AG09309 (cell line): Measurements from ENCODE around the gene DAPK1.

Source experiments
- DNase-seq: peaks from one replicate; pipeline ENCODE4 v3.0.0-alpha.2; 2010; ENCODE audit warnings: low read depth
- H3K4me3 ChIP-seq: 2 replicates; pipeline ENCODE4 v1.5.1; 2011; ENCODE audit warnings: mild to moderate bottlenecking, low read depth, low read length, moderate library complexity; ENCODE audit not compliant: control insufficient read depth
- CTCF ChIP-seq: IDR thresholded peaks from 2 replicates; pipeline ENCODE4 v1.5.1; 2011; ENCODE audit warnings: mild to moderate bottlenecking, low read depth, low read length, inconsistent platforms; ENCODE audit not compliant: insufficient read depth, control insufficient read depth; ENCODE audit errors: missing control alignments

DAPK1 gene

GRCh38 chr9:87670572-87671264 lies 173.1 kb downstream of the DAPK1 start:
- no peak for TF ChIP-seq CTCF
- no peak overlapping the region for H3K4me3 ChIP-seq
- DNase-seq = no peak

GRCh38 chr9:87671478-87671877 lies 173.8 kb downstream of the DAPK1 start:
- no peak for TF ChIP-seq CTCF
- no peak for DNase-seq
- no peak overlapping the region for H3K4me3 ChIP-seq

- H3K4me3 ChIP-seq = no peak overlapping the region
- no peak for TF ChIP-seq CTCF
- no peak for DNase-seq
Observed at GRCh38 chr9:87671925-87672324, 174.3 kb downstream of the DAPK1 start.

GRCh38 chr9:87672586-87672985 lies 174.9 kb downstream of the DAPK1 start:
- H3K4me3 ChIP-seq = no peak overlapping the region
- no peak for TF ChIP-seq CTCF
- DNase-seq = no peak

- no peak for TF ChIP-seq CTCF
- H3K4me3 ChIP-seq = no peak overlapping the region
- DNase-seq = no peak
Observed at GRCh38 chr9:87673446-87674120, 175.9 kb downstream of the DAPK1 start.

- no peak for DNase-seq
- TF ChIP-seq CTCF = no peak
- no peak overlapping the region for H3K4me3 ChIP-seq
Observed at GRCh38 chr9:87674565-87675299, 177.1 kb downstream of the DAPK1 start.
